ENCODE data around the gene KCNMA1. TPM values are rescaled to one million over a fixed set of nuclear protein-coding genes. Genes with fewer than 3 reads are reported as not detected.

Gene KCNMA1
- total and polyA plus RNA-seq, 8 donors: 0.92 to 155 (median 54.3) TPM

GRCh38 chr10:77598606-77599005, 39.0 kb downstream of the KCNMA1 start:
- H3K9me3 ChIP-seq: no peaks in the 10 kb centered on the region
- no peaks in the 10 kb centered on the region for H3K27me3 ChIP-seq
- 51 to 71% (median 64%) methylated on average over 7 of the region's 7 CpGs for whole genome bisulfite sequencing, 5 donors
- peak overlapping the region in 2 of 5 donors; percentile 29 to 54 for H3K27ac ChIP-seq
- H3K36me3 ChIP-seq: no peaks in the 10 kb centered on the region
- no peak for DNase-seq
- intact Hi-C loops (cut with DNase I; ENCODE audit: low total_unique reads): no loop called here
- H3K4me1 ChIP-seq: peaks cover 6 to 54% (median 25%) of the 10 kb centered on the region in 4 donors
- H3K4me3 ChIP-seq: no peak overlapping the region
- TF ChIP-seq POLR2AphosphoS5 (IDR thresholded peaks at IDR 0.05): no peak
- TF ChIP-seq POLR2A (IDR thresholded peaks at IDR 0.05): no peak
- TF ChIP-seq CTCF (IDR thresholded peaks at IDR 0.05): no peak

GRCh38 chr10:77597560-77597959, 40.0 kb downstream of the KCNMA1 start:
- no peak overlapping the region for H3K4me3 ChIP-seq
- H3K9me3 ChIP-seq: no peaks in the 10 kb centered on the region
- peak overlapping the region in 1 of 5 donors; percentile 54 for H3K27ac ChIP-seq
- intact Hi-C loops (cut with DNase I; ENCODE audit: low total_unique reads): no loop called here
- DNase-seq: no peak
- H3K36me3 ChIP-seq: no peaks in the 10 kb centered on the region
- TF ChIP-seq EP300 (IDR thresholded peaks at IDR 0.05) (no peak), POLR2AphosphoS5 (IDR thresholded peaks at IDR 0.05) (no peak), POLR2A (IDR thresholded peaks at IDR 0.05) (no peak), CTCF (IDR thresholded peaks at IDR 0.05) (no peak)
- peaks cover 0 to 52% (median 20%) of the 10 kb centered on the region in 4 donors for H3K4me1 ChIP-seq
- no peaks in the 10 kb centered on the region for H3K27me3 ChIP-seq

- no peaks in the 10 kb centered on the region for H3K36me3 ChIP-seq
- no peak overlapping the region for H3K4me3 ChIP-seq
- H3K27ac ChIP-seq: peak overlapping the region in 2 of 5 donors; percentile 79 to 85
- H3K4me1 ChIP-seq: peaks cover 0 to 56% (median 18%) of the 10 kb centered on the region in 4 donors
- 83 to 91% (median 87%) methylated on average over 4 of the region's 4 CpGs for WGBS, 5 donors
- DNase-seq: no peak
- TF ChIP-seq EP300 (IDR thresholded peaks at IDR 0.05) (no peak), POLR2AphosphoS5 (IDR thresholded peaks at IDR 0.05) (no peak), CTCF (IDR thresholded peaks at IDR 0.05) (no peak), POLR2A (IDR thresholded peaks at IDR 0.05) (no peak)
- H3K27me3 ChIP-seq: no peaks in the 10 kb centered on the region
- no peaks in the 10 kb centered on the region for H3K9me3 ChIP-seq
- intact Hi-C loops (cut with DNase I; ENCODE audit: low total_unique reads): no loop called here
Measured at GRCh38 chr10:77594471-77594783, 43.2 kb downstream of the KCNMA1 start.

- no peak for DNase-seq
- Histone ChIP-seq H3K4me1 (peaks cover 0 to 55% (median 18%) of the 10 kb centered on the region in 4 donors), H3K9me3 (no peaks in the 10 kb centered on the region), H3K27me3 (no peaks in the 10 kb centered on the region), H3K36me3 (no peaks in the 10 kb centered on the region), H3K4me3 (no peak overlapping the region), H3K27ac (peak overlapping the region in 3 of 5 donors; percentile 1 to 85 (median 79))
- intact Hi-C loops (cut with DNase I; ENCODE audit: low total_unique reads): no loop called here
- WGBS, 5 donors: 83 to 89% (median 86%) methylated on average over 7 of the region's 7 CpGs
- TF ChIP-seq POLR2AphosphoS5 (IDR thresholded peaks at IDR 0.05): no peak
- no peak for TF ChIP-seq EP300 (IDR thresholded peaks at IDR 0.05)
- no peak for TF ChIP-seq POLR2A (IDR thresholded peaks at IDR 0.05)
- TF ChIP-seq CTCF (IDR thresholded peaks at IDR 0.05): no peak
Measured at GRCh38 chr10:77593771-77594470, 43.7 kb downstream of the KCNMA1 start.
